HG02870 (cell line): ENCODE data around the gene ADRM1.
A peak's percentile ranks its signal among the peaks of the same experiment; 100 is the strongest.

Source experiments
- ATAC-seq: cut with Tn5 transposase; IDR thresholded peaks from one replicate; pipeline ENCODE4 v1.9.1; 2021; ENCODE audit warnings: mild to moderate bottlenecking, moderate library complexity; ENCODE audit not compliant: unreplicated experiment

ADRM1 gene

DNA sequence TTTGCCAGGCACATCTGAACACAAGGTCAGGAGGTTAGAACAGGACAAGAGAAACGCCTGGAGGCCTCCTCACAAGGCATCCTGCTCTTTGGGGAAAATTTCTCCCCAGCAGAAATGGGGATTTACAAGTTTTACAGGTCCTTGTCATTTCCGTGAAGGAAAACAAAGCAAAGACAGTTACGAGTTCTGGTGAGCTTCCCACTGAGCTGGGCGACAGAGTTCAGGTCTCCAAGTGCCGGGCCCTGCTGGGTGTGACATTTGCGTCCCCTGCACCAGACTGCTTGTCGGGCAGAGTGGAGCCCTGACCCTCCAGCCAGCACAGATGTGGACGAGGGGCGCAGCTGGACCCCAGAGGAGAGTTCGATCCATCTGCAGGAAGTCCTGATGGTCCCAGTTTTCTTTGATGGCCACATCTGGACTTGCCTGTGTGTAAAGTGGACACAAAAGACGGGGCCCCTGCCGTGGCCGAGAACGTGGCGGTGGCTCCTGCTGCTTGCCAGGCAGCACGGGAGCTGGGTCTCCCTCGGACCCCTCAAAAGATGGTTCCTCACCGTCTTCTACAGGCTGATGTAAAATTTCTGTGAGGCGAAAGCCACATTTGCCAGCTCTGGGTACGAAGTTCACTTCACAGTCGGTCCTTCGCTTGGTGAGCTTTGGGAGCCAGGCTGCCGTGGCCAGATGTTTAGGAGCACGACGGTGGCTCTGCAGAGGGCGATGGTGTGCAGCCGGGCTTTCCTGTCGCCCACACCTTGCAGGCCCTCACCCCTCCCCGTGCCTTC lies 5.2 kb upstream of the ADRM1 start:
- no peak for ATAC-seq

DNA sequence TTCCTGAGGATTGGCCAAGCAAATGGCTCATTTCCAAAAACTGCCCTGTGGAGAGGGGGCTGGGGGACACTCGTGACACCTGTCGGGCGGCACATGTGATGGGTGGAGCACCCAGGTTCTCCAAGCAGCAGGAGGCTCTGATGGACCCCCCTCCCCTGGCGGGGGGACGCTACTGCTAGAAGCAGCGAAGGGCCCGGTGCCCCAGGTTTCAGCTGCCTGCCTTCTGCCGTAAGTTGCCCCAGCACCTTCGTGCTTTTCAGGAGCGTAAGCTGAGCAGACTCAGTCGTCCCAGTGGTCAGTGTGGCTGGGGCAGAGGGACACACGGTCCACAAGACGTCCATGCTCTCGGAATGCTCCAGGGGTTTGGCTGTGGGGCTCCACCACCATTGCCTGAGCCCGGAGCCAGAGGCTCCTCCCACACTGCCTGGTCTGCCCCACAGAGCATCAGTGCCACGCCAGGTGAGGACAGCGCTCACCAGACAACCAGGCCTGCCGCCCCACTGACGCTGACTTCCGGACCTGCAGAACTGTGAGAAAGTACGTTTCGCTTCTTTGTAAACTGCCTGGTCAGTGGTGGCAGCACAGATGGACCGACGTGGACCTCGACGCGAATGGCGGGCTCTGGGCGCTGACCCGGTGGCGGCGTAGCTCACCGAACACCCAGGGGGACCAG lies 4.1 kb upstream of the ADRM1 start:
- ATAC-seq = no peak

DNA sequence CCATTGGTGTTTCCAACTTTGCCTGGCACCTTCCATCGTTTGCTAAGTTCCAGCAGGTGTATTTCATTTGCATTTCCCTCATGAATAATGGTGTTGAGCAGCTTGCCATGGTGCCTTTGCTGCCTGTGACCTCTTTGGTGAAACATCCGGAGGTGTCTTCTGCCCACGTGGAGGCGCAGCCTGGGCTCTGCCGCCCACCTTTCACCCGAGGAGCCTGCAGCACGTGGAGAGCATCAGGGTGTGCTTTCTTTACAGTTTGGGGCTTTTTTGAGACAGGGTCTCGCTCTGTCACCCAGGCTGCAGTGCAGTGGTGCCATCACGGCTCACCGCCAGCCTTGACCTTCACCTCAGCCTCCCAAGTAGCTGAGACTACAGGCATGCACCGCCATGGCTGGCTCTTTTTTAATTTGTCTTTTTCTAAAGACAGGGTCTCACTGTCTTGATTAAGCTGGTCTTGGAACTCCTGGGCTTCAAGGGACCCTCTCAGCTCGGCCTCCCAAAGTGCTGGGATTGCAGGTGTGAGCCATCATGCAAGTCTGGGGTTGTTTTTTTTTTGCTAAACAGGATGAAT lies 3.0 kb upstream of the ADRM1 start:
- ATAC-seq = no peak

DNA sequence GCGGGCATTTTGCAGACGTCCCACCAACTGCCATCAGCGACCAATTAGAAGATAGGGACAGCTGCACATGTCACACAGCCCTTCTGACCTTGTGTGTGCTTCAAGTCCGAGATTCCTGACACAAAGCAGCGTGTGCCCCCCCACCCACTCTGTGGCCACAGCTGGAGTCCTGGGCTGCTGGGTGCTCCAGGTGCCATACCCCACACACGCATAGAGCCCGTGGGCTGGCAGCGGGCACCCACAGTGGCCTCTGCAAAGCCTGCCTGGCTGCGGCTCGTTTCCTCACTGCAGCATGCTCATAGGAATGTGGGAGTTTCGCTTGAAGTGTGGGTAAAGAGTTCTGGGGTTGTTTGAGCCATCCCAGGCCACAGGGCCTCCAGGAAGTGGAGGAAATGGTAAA lies 2.5 kb upstream of the ADRM1 start:
- no peak for ATAC-seq

DNA sequence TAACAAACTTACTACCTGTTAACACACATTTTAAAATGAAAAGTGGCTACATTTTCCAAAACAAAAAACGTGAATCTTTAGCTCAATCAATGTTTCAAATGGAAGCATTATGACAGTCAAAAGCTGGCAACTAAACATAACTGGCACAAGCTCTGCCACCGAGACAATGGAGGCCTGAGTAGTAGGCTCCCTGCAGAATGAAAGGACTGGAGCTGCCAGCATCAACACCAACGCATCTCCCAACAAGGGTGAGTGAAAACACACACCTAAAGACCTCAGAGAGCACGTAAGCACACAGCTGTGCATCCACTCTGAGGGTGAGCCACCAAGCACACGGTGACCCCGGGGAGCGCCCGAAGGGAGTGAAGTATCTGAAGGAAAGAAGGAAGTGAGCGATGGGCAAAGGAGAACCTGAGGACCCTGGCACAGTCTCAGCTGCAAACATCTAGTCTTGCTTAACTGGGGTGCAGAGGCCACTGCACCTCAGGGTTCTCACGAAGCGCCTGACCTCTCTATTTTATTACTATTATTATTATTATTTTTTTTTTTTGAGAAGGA lies 1.6 kb upstream of the ADRM1 start:
- no peak for ATAC-seq

DNA sequence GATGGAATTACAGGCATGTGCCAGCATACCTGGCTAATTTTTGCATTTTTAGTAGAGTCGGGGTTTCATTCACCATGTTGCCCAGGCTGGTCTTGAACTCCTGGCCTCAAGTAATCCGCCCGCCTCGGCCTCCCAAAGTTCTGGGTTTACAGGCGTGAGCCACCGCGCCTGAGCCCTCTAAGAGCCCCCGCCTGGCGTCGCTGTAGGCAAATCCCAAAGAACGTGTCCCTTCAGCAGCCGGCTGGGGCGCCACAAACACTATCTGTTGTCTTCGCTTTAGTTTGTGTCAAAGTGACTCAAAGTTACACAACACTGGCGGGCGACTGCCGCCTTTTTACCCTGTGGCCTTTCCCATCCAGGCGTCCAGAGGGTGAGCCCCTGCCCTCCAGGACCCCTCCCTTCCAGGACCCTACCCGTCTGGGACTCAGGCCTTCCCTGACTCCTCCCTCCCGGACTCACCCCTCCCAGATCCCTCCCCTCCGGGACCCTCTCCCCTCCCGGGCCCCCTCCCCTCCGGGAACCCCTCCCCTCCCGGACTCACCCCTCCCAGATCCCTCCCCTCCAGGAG lies 940 bp upstream of the ADRM1 start:
- peak; percentile 41 for ATAC-seq

DNA sequence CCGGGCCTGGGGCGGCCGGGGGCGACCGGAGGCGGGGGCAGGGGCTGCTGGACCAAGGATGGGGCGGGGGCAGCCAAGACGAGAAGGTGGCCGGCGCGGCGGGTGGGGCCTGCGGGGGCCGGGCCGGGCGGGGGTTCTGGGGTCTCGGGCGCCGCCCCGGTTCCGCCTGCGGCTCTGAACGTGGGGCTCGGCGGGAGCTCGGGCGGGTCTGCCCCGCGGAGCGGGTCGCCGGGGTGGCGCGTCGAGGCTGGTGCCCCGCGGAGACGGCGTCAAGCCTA lies 204 bp downstream of the ADRM1 start:
- no peak for ATAC-seq

DNA sequence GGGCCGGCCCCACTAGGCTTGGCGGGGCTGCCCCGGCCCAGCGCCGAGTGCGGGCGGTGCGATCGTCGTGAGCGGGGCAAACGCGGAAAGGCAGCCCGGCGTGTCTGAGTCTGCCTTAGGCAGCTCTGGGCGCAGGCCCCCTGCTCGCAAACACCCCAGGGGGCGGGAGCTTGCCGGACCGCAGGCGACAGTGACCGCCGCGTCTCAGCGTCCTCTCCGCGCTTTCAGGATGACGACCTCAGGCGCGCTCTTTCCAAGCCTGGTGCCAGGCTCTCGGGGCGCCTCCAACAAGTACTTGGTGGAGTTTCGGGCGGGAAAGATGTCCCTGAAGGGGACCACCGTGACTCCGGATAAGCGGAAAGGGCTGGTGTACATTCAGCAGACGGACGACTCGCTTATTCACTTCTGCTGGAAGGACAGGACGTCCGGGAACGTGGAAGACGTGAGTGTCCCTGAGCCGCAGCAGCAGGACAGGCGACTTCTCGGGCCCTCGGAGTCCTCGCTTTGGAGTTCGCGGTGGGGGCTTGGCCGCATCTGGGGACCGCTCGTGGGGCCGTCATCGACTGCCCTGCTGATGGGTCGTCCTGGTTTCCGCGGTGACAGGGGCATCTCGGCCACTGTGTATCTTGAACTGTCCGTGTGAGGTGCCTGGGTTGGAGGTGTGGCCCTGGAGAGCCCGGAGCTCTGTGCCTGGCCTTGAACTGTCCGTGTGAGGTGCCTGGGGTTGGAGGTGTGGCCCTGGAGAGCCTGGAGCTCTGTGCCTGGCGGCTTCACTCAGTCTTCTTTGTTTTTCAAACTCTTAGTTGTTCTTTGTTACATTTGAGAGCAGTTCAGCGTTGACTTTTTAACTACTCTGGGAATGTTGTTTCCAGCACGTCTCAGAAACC lies 786 bp downstream of the ADRM1 start:
- no peak for ATAC-seq

DNA sequence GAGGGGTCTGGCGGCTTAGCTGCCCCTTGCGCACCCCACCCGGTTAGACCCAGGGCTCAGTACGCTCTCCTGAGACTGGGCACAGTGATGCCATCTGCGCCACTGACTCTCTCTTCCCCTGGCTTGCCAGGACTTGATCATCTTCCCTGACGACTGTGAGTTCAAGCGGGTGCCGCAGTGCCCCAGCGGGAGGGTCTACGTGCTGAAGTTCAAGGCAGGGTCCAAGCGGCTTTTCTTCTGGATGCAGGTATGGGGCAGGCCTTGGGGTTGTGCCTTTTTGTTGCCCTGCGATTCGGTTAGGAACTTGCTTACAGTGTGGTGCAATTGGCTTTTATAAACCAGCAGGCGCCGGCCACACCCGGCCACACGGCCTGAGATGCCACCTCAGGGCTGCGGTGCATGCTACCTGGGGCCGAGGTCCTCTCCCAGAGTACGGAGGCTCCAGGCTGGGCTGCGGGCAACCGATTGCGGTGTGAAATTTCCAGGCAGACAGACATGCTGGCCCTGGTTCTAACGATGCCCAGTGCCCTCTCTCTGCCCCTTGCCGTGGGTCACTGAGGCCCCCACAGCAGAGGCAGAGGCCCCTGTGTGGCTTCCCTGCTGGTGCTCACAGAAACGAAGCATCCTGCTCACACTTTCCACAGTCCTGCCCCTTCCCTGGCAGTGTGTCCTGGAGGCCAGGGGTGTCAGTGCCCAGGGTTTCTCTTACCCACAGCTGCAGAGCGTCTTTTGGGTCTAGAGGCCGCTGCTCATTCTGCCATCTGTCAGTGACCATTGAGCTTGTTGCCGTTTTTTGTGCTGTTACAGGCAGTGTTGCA lies 1.7 kb downstream of the ADRM1 start:
- ATAC-seq = no peak

DNA sequence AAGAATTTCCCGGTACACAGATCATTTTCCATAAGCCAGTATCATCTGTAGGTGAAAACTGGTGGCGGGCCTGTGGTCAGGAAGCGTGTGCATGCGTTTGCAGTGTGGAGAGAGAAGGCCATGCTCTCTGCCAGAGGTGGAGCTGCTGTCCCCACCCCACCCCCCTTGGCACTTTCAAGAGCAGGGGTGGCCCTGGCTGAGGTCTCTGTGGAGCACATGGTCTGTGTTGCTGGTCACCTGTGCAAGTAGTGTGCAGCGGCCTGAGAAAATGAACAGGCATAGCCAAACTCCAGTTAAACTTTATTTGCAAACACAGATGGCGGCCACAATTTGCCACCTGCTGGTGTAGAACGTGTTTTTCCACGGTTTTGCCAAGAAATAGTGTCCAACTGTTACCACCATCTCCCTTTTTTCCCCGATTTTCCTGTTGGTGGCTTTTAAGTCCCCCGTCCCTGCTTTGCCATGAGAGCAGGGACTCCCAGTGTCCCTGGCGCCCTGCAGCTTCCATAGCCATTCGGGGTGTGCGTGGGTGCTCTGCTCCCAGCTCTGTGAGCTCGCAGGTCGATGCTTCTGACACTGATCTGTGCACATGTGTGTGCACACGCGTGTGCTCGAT lies 2.5 kb downstream of the ADRM1 start:
- ATAC-seq = no peak

DNA sequence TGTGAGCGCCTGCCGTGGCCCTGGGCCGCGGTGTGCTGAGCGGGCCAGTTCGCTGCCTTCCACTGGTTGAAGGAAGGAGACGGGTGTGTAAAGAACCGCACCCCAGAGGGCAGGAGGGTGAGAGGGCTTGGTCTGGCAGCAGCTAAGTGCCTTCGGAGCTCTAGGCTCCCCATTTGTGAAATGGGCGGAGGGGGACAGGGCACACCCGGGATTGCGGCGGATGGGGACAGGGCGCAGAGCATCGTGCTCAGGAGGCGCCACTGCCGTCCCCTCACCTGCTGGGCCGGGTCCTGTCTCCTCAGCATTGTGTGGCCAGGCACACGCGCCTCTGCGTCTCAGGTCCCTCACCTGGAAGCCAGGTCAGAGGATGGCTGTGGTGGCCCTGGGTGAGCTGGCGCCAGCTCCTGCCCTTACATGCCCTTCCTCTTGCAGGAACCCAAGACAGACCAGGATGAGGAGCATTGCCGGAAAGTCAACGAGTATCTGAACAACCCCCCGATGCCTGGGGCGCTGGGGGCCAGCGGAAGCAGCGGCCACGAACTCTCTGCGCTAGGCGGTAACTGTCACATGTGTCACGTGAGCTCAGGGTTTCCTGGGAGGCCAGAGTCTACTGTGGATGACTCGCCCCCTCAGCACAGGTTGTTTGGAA lies 3.1 kb downstream of the ADRM1 start:
- ATAC-seq = no peak

DNA sequence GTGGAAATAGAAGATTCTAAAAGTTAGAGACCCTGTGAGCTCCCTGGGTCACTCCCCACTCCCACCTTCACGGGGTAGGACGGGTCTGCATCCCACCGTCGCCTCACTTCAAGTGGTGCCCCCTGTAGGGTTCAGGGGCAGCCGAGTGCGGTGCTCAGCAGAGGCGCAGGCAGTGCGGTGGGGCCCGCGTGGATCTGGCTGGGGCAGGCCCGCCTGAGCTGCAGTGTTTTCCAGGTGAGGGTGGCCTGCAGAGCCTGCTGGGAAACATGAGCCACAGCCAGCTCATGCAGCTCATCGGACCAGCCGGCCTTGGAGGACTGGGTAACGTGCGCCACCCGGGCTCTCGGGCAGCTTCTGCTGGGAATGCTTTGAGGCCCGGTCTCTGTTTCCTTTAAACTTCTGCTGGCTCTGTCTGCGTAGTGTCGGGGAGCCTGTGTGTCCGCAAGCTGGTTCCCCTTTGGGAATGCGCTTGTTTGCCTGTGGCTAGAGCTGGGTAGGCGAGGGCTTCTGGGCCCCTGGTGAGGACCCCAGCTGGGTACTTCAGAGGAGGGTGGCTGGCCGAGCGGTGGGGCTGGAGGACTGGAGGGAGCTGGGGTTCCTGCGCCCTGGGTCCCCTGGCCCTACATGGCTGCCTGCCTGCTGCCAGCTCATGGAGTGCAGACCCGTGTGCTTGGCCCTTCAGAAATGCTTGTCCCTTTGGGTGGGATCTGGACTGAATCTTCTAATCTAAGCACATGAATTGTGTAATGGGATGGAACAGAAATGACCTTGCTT lies 3.8 kb downstream of the ADRM1 start:
- ATAC-seq = no peak

DNA sequence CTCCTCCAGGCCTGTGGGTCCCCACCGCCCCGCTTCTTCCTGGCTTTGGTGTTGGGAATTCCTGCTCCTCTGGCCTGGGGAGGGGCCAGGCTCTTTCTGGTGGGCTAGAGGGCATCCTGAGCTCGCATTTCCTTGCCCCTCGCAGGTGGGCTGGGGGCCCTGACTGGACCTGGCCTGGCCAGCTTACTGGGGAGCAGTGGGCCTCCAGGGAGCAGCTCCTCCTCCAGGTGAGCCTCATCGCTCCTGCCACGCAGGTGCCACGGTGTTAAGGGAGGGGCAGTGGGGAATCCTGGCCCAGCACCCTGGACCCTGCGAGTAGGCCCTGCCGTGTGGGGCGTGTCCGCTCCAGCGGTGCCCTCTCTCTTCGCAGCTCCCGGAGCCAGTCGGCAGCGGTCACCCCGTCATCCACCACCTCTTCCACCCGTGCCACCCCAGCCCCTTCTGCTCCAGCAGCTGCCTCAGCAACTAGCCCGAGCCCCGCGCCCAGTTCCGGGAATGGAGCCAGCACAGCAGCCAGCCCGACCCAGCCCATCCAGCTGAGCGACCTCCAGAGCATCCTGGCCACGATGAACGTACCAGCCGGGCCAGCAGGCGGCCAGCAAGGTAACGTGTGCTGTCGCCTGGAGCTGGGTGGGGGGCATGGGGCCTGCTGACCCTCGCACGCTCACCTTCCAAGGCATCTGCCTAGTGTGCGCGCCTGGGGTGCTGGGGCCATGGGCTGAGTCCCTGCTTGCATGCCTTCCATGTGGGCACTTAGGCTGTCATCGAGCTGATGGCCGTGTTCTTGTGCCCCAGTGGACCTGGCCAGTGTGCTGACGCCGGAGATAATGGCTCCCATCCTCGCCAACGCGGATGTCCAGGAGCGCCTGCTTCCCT lies 4.7 kb downstream of the ADRM1 start:
- ATAC-seq = no peak

DNA sequence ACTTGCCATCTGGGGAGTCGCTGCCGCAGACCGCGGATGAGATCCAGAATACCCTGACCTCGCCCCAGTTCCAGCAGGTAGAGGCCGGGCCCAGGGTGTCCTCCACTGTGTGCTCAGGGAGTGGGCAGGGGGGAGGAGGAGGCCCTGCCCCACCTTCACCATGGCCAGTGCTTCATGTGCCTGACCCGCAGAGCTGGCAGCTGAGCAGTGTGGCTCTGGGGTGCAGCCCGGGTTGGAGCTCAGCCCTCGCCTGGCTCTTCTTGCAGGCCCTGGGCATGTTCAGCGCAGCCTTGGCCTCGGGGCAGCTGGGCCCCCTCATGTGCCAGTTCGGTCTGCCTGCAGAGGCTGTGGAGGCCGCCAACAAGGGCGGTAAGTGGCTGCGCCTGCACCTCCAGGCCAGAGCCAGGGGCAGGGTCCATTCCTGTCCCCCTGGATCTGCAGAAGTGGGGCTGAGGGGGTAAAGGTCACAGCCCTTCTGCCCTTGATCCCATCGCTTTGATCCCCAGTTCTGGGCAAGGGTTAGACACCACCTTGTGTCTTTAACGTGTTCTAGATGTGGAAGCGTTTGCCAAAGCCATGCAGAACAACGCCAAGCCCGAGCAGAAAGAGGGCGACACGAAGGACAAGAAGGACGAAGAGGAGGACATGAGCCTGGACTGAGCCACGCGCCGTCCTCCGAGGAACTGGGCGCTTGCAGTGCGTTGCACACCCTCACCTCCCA lies 5.5 kb downstream of the ADRM1 start:
- ATAC-seq = no peak

DNA sequence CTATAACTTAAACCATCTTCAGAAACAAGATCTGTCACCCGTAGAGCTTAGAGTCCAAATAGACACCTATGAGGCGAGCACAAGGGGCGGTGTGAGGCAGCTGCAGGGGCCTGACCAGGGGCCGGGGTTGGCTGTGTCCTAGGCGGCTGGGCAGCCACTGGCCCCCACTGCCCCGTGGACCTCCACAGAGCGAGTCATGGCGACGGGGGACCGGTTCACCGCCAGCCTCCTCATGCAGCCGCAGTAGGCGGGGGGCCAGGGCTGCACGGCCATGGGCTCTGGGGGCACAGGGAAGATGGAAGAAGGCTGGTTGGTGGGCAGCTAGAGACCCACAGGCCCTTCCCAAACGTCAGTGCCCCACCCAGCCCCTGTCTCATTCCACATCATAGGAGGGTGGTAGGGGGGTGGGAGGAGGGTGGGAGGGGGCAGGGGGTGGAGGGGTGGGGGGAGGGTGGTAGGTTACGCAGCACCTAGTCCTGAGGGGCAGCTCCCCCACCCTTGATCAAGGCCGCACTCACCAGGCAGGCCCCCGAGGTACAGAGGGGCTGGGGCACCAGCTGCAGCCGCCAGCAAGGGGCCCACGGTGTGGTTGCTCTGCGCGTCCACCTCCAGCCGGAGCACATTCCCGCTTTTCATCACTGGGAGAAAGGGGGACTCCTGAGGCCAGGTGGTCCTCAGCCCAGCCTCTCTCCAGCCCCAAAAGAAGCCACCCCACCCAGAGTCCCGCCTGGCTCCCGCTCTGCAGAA lies 6.6 kb downstream of the ADRM1 start:
- no peak for ATAC-seq
